HPDE6-E6E7 (cell line): ENCODE measurements around the gene IREB2.
A peak's percentile ranks its signal among the peaks of the same experiment; 100 is the strongest.
"Not testable (repeated sequence)": the region's sequence is repeated elsewhere in the genome, so short reads cannot be mapped to it uniquely, and the experiment has no call there.

Source experiments
- DNase-seq: peaks from one replicate; pipeline ENCODE4 v3.0.0; 2011; ENCODE audit warnings: missing footprints; ENCODE audit errors: extremely low spot score

IREB2 gene, protein sequence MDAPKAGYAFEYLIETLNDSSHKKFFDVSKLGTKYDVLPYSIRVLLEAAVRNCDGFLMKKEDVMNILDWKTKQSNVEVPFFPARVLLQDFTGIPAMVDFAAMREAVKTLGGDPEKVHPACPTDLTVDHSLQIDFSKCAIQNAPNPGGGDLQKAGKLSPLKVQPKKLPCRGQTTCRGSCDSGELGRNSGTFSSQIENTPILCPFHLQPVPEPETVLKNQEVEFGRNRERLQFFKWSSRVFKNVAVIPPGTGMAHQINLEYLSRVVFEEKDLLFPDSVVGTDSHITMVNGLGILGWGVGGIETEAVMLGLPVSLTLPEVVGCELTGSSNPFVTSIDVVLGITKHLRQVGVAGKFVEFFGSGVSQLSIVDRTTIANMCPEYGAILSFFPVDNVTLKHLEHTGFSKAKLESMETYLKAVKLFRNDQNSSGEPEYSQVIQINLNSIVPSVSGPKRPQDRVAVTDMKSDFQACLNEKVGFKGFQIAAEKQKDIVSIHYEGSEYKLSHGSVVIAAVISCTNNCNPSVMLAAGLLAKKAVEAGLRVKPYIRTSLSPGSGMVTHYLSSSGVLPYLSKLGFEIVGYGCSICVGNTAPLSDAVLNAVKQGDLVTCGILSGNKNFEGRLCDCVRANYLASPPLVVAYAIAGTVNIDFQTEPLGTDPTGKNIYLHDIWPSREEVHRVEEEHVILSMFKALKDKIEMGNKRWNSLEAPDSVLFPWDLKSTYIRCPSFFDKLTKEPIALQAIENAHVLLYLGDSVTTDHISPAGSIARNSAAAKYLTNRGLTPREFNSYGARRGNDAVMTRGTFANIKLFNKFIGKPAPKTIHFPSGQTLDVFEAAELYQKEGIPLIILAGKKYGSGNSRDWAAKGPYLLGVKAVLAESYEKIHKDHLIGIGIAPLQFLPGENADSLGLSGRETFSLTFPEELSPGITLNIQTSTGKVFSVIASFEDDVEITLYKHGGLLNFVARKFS

DNA sequence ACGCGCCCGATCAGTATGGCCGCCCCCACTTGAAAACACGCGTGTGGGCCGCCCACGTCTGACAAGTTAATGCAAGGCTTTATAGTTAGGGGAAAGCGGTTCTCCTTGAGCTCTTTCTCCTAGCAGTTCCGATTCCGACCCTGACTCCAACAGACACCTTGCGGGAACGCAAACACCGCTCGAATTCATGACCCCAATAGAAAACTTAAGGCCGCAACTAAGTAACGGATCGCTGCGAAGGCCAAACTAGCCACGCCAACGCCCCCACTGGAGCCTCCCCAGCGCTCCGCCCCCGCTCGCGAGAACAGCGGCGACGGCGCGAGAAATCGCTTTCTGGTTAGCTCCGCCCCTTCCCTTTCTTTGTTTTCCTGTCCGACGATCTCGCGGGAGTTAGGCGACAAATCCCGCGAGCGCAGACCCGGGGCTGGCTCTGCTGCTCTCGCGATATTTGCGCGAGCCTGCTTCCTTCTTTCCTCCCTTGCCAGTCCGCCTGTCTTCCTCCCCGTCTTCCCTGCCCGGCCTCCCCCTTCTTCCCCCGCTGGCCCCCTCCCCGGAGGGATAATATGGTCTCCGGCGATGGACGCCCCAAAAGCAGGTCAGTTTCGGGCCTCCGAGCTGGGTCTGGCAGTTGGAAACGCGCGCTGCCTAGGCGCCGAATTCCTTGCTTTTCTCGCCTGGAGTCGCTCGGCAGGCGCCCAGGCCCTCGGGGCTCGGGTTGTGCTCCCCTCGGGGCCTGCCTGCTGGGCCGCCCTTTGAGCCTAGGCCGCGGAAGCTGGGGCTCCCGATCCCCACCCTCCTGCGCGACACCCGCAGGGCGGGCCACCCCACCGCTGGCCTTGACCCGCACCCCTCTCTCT is at the start of gene IREB2:
IREB2 (plus strand) TSS at position 455 of the 857 bp plus-strand sequence; CDS start at position 577, 122 bp downstream.
- DNase-seq = peak; percentile 93

DNA sequence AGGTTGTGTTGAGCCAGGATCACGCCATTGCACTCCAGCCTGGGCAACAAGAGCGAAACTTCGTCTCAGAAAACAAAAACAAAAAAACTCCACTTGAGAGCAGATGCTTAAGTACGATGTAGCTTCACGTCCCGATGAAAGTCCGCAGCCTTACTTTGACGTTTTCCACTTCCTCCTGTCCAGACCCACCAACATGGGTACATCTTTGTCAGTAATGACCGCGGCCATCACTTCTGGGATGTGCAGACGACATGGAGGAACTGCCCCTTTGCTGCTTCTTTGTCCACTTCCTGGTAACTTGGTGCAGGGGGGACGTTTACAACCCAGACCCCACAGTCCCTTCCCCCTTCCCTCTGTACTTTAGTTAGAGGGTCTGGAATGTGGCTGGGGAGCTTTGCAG is 49.2 kb upstream of the IREB2 start:
- no peak for DNase-seq

DNA sequence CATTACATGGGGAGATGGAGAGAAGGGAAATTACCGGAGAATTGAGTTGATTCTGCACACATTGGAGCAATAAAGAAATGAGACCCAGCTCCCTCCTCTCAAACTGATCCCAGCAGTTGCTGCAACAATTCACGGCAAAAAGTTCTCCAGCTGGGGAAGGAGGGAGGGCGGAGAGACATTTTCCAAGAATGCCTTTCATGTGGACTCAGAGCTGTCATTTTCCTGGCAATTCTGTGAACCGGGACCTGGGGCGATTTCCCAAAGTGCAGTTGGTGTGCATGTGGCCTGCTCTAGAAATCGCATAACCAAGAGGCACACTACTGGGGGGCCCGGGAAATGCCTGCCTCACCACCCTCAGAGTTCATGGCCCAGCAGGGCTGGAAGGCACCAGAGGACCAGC is 48.7 kb upstream of the IREB2 start:
- no peak for DNase-seq

DNA sequence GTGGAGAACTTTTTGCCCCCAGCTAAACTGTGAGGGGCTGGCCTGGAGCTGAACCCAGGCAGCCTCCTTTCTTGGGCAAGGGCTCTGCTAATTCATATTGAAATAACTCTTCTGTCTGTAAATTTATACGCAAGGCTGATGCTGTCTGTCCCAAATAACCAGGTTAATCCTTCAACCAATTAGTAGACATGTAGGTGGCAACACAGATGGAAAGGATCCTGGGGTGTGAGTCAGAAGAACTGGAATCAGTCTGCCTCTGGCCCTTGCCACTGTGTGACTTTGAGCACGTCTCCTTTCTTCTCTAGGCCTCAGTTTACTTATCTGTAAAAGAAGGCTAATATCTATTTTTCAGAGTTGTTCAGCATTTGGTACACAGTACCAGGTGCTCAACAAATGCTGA is 48.3 kb upstream of the IREB2 start:
- no peak for DNase-seq

DNA sequence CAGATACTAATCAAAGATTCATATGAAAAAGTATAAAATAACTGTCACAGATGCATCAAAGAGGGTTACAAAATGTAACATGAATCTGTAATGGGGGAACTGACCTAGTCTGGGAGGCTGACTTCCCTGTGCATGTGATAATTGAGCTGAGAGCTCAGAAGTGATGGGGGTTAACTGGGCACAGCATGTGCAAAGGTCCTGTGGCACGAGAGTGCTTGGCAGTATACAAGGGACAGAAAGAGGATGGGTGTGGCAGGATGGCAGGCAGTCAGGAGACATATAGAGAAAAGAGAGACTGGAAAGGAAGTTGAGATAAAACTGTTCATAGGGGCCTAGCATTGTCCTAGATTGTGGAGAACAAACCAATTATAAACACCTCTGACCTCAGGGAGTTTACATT is 47.8 kb upstream of the IREB2 start:
- DNase-seq = no peak

DNA sequence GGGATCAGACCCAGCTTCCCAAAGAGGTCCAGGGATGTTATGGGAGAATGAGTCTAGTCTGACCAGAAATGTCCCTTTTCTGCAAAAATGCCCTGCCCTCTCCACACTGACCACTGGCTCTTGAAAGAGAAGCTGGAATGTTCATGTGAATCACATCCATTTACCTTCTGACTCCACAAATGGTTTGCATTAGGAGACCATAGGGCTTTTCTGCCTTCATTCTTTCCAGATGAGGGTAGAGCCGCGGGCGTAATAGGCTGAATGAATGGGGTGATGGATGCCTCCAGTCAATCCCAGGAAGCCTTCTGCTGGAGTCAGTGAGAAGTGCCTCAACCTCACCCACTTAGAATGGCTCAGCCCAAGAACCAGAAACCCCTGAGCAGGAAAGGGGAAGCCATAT is 47.2 kb upstream of the IREB2 start:
- no peak for DNase-seq

DNA sequence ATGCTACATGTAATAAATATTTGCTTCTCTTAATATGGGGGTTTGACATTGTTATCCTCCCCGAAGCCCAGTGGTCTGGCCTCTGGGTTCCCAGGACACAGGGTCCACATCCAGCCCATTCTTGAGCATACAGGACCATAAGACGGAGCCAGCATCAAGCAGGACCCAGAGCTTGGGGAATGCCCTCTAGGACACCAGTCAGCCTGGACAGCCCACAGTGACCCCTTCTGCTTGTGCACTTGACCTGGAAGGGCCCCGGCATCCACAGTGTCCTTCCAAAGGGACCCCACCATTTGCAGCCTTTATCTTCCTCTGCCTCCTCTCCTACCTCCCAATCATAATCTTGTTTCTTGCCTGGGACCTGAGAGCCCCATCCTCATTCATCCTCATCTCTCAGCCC is 46.2 kb upstream of the IREB2 start:
- no peak for DNase-seq

DNA sequence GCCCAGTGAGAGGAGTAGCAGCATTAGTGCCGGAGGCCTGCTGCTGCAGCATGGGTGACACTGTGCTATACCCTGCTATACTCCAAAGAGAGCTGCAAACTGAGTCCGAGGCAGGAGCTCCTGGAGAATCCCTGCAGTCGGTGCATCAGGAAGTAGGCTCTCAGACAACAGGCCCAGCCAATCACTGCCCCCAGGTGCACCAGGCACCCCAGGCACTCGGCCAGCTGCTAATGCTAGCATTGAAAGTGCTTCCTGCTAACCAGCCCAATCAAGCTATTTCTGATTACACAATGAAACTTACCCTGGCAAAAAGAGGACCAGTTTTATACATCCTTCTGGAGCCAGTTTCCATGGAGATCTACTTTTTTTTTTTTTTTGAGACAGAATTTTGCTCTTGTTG is 45.6 kb upstream of the IREB2 start:
- no peak for DNase-seq

DNA sequence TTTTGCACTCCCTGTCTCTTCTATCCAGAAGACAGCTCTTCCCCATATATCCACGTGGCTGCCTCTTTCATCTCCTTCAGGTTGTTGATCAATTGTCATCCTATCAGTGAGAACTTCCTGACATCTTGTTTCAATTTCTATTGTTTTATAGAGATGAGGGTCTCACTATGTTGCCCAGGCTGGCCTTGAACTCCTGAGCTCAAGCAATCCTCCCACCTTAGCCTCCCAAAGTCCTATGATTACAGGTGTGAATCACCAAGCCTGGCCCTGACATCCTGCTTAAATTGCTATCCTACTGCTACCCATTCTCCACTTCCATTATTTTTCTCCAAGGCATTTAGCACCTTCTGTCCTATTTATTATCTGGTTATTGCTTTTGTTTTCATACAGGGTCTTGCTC is 44.9 kb upstream of the IREB2 start:
- DNase-seq = no peak

DNA sequence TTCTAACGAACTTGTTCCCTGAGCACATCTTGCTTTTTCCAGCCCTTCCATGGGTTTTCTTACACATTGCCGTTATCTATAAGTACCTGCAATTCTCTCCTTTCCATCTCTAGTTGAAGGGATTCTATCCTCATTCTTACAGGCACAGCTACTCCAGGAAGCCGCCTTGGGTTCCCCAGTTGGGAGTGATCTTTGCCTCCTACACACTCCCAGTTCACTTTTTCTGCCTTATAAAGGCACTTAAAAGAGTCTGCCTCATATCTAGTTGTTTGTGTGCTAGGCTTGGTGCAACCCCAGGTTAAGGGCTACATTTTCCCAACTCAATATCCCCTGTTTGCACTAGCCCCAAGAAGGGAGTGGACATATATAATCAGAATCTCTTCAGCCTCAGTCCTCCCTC is 44.0 kb upstream of the IREB2 start:
- DNase-seq = no peak

DNA sequence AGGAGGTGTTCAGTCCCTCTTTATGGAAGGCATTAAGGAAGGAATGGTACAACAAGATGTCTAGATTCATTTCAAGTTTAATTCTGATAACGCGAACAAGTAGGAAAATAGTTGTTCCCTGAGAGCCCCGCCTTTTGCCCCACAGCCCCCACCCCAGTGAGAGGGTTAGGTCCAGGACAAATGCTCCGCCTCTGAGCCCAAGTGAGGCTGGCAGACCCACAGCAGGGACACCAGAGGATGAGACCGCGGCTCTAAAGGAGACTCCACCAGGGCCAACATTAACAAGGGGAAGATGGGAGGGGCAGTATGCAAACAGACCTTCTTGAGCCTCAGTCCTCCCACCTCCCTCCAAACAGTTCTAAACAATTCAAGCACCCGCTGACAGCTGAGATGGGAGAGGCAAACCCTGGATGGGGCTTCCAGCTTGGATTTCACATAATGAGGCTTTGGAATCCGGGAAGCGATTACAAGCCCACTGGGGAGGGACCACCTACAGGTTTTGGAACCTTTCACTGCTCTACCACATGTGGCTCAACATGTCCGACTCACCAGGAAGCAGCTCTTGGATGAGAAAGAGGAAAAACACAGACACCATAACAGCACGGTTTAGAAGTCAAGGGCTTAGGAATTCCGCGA is 42.9 kb upstream of the IREB2 start:
- DNase-seq = no peak

DNA sequence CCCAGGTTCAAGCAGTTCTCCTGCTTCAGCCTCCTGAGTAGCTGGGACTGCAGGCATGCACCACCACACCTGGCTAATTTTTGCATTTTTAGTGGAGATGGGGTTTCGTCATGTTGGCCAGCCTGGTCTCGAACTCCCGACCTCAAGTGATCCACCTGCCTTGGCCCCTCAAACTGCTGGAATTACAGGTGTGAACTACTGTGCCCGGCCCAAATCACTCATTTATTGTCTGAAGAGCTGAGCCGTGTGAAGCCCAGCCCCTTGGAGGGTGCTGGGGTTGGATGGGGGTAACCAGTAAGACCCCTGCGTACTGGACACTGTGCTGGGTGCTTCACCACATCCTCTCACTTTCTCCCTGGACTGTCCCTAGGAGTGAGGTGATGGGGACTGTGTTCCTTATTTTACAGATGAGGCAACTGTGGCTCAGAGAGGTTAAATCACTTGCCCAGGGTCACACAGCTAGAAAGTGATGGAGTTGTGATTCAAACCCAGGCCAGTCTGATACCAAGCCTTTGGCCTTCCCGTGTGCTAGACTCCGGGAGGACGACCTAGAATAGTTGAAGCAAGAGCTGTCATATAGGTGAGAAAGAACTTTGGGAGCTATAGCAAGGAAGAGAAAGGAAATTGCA is 41.7 kb upstream of the IREB2 start:
- DNase-seq = no peak

DNA sequence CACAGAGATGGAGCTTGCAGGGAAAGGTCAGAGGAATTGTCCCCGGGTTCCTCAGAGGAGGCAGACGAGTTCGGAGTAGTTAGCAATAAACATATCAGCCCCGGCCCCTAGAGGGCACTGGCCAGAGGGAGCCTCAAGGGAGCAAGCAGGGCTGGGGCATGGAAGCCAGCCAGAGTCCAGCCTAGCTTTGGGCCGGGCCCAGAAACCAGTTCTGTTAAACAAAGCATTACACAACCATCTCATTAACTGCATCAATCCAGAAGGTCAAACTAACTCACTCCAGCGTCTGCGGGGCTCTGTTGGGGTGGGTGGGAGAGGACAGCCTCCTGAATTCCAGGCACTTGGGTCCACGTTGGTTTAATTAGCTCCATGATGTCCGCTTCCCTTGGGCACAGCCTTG is 41.0 kb upstream of the IREB2 start:
- no peak for DNase-seq

DNA sequence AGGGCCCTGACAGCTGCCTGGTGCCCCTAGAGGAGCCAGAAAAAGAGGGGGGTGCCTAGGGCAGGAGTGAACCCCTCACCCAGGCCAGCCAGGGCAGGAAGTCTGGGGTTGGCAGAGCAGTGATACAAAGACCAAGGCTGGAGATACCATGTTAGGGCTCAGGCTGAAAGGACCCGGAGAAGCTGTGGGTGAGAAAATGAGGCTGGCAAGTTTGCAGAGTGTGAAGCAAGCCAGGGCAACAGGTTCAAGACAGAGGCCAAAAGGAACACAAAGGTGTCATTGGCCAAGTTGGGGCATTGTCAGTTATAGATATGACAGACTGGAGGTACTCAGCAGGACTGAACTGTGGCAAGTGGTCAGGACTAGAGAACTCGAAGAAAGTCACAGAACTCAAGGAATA is 40.6 kb upstream of the IREB2 start:
- no peak for DNase-seq

DNA sequence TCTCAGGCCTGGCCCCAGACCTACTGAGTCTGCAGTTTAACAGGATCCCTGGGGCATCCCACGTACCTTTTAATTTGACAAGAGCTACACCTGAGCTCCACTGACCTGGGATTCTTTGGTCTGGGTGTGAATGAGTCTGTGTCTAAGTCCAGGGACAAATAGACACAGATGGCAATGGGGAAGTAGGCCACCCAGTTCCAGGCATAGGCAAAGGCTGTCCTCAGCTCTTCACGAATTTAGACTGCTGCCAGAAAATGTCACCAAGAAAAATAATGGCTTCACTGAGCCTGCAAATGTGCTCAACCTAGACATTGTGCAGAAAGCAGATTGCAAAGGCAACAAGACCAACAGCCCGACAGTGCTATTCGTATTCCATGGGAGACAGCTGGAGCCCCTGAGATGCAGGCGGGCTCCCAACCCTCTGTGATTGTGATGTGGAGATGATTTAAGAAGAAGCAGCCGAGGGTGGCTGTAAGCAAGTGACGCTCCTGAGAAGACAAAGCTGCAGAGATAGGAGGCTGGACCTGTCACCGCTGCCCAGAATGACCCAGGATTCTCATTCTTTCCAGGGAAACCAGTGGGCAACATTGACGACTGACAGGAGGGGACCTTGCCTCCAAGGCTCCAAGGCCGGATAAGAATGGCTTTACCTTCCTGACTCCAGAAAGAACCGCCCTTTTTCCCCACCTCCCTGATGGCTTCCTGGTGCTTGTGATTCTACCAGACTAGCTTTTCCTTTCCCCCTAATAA is 39.8 kb upstream of the IREB2 start:
- no peak for DNase-seq

DNA sequence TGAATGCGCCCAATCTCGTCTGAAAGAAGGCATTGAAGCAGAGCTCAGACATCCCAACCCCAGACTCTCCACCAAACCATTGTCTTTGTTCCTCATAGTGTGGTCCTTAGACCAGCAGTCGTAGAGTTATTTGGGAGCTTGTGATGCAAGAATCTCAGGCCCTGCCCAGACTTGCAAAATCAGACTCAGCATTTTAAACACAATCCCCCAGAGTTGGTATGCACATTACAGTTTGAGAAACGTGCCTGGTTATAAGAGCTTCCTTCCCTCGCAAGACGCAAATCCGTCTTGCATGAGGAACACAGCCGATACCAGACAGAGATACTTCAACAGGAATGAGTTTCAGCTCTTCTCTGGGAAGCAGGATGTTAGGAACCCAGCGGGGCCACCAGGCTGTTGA is 38.9 kb upstream of the IREB2 start:
- no peak for DNase-seq

DNA sequence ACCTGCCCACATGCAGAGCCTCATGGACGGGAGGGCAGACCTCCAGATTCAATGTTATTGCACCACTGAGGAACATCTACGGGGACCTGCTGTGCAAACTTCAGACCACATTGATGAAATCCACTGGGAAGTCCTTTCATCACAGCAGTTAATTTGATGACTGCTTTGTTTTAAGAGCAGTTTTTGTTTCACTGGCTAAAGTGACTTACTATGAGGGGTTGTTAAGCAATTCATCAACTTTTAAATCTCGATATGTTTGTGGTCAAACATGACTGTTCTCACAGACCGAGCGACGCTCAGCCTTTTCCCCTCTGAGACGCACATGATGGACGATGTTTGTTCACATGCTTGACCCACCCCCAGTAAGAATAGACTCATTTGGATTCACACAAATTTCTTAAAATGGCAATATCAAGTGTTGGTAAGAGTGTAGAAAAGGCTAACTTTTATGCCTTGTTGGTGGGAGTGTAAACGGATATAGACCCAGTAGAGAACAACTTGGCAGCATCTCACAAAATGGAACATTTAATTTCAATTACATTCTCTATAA is 35.9 kb upstream of the IREB2 start:
- DNase-seq = no peak

DNA sequence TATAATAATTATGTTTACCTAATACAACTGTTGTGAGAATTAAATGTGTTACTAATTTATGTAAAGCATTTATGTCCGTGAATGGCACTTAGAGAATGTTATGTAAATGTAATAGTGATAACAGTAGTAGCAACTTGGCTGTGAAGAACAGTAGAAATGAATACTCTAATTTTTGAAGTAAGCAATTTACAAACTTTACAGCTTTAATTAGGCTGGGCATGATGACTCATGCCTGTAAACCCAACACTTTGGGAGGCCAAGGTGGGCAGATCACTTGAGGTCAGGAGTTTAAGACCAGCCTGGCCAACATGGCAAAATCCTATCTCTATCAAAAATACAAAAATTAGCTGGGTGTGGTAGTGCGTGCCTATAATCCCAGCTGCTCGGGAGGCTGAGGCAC is 33.9 kb upstream of the IREB2 start:
- no peak for DNase-seq

DNA sequence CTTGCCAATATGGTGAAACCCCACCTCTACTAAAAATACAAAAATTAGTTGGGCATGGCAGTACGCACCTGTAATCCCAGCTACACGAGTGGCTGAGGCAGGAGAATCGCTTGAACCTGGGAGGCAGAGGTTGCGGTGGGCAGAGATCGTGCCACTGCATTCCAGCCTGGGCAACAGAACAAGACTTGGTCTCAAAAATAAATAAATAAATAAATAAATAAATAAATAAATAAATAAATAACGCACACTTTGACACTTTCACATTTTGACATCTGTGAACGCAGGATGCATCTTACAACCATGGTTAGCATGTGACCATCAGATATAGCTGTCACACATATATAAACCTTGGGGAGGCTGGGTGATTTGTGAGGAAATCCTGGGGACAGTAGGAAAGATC is 33.2 kb upstream of the IREB2 start:
- not testable (repeated sequence) for DNase-seq

DNA sequence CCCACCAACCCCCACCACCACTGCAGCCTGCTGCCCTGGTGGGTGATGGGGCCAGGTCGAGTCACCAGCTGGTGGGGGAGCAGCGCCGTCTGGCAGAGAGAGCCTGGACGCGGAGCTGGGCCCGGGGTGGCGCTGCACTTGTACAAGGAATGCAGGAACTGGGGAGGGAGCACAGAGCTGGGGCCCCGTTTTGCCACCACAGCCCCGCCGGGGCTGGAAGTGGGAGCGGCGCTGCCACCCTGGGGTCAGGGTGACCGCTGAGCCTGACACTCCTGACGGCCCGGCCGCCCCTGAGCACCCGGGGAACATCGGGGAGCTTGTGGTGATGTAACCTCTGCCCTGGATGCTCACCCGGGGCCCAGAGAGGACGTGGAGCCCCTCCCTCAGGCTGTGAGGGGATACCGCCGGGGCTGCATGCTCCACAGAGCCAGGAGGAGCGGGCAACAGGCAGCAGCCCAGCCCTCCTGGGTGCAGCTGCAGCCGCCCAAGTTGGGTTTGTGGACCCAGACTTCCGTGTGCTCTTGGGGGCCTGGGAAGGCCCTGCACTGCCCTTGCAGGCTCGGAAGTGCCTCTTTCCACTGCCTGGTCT is 32.6 kb upstream of the IREB2 start:
- DNase-seq = no peak
